Brain microvascular endothelial cell (primary cell): ENCODE results near the gene TNIK.

Source experiments
- DNase-seq: peaks from one replicate; pipeline ENCODE4 v3.0.0-alpha.2; 2020
- H3K27ac ChIP-seq: fragments of 250-450 bp; sonication (Bioruptor Pico); 2 replicates; pipeline ENCODE4 v1.5.1; 2020; ENCODE audit warnings: mild to moderate bottlenecking, moderate library complexity
- H3K27me3 ChIP-seq: fragments of 250-450 bp; sonication (Bioruptor Pico); replicated peaks from 2 replicates; pipeline ENCODE4 v1.5.1; 2020; ENCODE audit warnings: mild to moderate bottlenecking
- H3K36me3 ChIP-seq: fragments of 250-450 bp; sonication (Bioruptor Pico); replicated peaks from 2 replicates; pipeline ENCODE4 v1.5.1; 2020; ENCODE audit warnings: mild to moderate bottlenecking
- H3K4me3 ChIP-seq: 2 replicates; pipeline ENCODE4 v1.5.1; 2011; ENCODE audit warnings: low read depth, mild to moderate bottlenecking, control low read depth, low read length, moderate library complexity
- CTCF ChIP-seq: IDR thresholded peaks from 2 replicates; pipeline ENCODE4 v1.5.1; 2011; ENCODE audit warnings: low read depth, mild to moderate bottlenecking, moderate library complexity, low read length, control low read depth, inconsistent platforms; ENCODE audit errors: missing control alignments
- in situ Hi-C: cut with HindIII; loops from 2 replicates; pipeline ENCODE4 v1.10.0; 2017; ENCODE audit warnings: low sequenced_read_pairs, low pct_ligation_motif_present

The TNIK gene

GRCh38 chr3:171481011-171481410 lies 20.8 kb upstream of the TNIK start:
- H3K27ac ChIP-seq, result no peak overlapping the region
- no peak for DNase-seq
- no peak for TF ChIP-seq CTCF
- in situ Hi-C loops, result no loop called here
- H3K27me3 ChIP-seq, result no peaks in the 10 kb centered on the region
- no peak overlapping the region for H3K4me3 ChIP-seq
- H3K36me3 ChIP-seq, result no peaks in the 10 kb centered on the region

- Histone ChIP-seq H3K27ac (no peak overlapping the region), H3K4me3 (no peak overlapping the region), H3K36me3 (no peaks in the 10 kb centered on the region), H3K27me3 (no peaks in the 10 kb centered on the region)
- in situ Hi-C loops, result no loop called here
- no peak for DNase-seq
- TF ChIP-seq CTCF, result no peak
These were observed 20.3 kb upstream of the TNIK start for GRCh38 chr3:171480526-171480925.

GRCh38 chr3:171476532-171477102 lies 16.4 kb upstream of the TNIK start:
- no peak overlapping the region for H3K27ac ChIP-seq
- in situ Hi-C loops, result no loop called here
- no peak for DNase-seq
- TF ChIP-seq CTCF, result no peak
- H3K36me3 ChIP-seq, result no peaks in the 10 kb centered on the region
- H3K4me3 ChIP-seq, result no peak overlapping the region
- H3K27me3 ChIP-seq, result no peaks in the 10 kb centered on the region

GRCh38 chr3:171472552-171472951 lies 12.3 kb upstream of the TNIK start:
- Histone ChIP-seq H3K27me3 (no peaks in the 10 kb centered on the region), H3K4me3 (no peak overlapping the region), H3K27ac (no peak overlapping the region), H3K36me3 (no peaks in the 10 kb centered on the region)
- TF ChIP-seq CTCF, result no peak
- in situ Hi-C loops, result no loop called here
- no peak for DNase-seq

GRCh38 chr3:171470714-171471227 lies 10.6 kb upstream of the TNIK start:
- DNase-seq, result no peak
- Histone ChIP-seq H3K36me3 (no peaks in the 10 kb centered on the region), H3K27me3 (no peaks in the 10 kb centered on the region), H3K4me3 (no peak overlapping the region), H3K27ac (no peak overlapping the region)
- in situ Hi-C loops, result no loop called here
- TF ChIP-seq CTCF, result no peak

- in situ Hi-C loops, result no loop called here
- TF ChIP-seq CTCF, result no peak
- DNase-seq, result no peak
- Histone ChIP-seq H3K36me3 (no peaks in the 10 kb centered on the region), H3K27me3 (no peaks in the 10 kb centered on the region), H3K27ac (no peak overlapping the region), H3K4me3 (no peak overlapping the region)
These were observed 9.2 kb upstream of the TNIK start for GRCh38 chr3:171469376-171469775.
